Measurements from ENCODE around the gene FRAS1.
"Not testable (repeated sequence)": the region's sequence is repeated elsewhere in the genome, so short reads cannot be mapped to it uniquely, and the experiment has no call there.

The FRAS1 gene

DNA sequence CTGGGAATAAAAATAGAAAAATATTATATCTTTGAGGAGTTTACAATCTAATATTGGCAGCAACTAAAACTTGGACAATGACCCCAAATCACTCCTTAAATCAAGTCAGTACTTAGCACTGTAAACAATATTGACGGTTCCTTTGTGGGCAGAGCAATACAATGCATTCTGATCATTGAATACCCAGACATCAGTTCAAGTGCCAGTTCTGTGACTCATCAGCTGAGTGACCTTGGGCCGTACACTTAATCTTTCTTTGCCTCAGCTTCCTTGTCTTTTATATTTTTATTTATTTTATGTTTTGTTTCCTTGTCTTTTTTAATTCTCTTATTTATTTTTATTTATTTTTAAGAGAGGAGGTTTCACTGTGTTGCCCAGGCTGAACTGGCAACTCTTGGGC is 382.2 kb downstream of the FRAS1 start:
- H3K4me3 ChIP-seq (ENCODE audit: low read length) = no peak overlapping the region
- H3K4me1 ChIP-seq (ENCODE audit: insufficient read depth, low read length) = peaks cover 3% of the 10 kb centered on the region
- no peaks in the 10 kb centered on the region for H3K27me3 ChIP-seq (ENCODE audit: insufficient read depth, low read length)
- H3K36me3 ChIP-seq (ENCODE audit: insufficient read depth, low read length) = no peaks in the 10 kb centered on the region
- no peak overlapping the region for H2AFZ ChIP-seq (ENCODE audit: low read depth, low read length)
- no peaks in the 10 kb centered on the region for H3K9me3 ChIP-seq (ENCODE audit: low read length)

DNA sequence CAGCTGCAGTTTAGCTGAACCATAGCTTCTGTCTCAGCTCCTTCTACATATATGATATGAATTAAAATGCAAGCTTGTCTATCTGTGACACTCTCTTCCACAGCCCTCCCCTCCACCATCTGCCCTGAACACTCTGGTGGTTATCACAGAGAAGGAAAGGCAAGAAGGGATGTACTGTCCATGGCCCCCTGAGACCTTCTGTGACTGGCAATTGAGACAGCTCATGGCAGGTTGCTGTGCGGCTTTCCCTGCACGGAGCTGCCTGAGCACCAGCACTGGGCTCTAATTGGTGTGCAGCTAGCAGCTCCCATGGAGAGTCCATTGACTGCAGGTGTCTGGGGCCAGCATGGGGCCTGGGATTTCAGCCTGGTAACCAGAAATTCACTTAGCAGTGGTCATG is 384.6 kb downstream of the FRAS1 start:
- Histone ChIP-seq H3K4me3 (ENCODE audit: low read length) (no peak overlapping the region), H3K36me3 (ENCODE audit: insufficient read depth, low read length) (no peaks in the 10 kb centered on the region), H3K9me3 (ENCODE audit: low read length) (no peaks in the 10 kb centered on the region), H3K27me3 (ENCODE audit: insufficient read depth, low read length) (no peaks in the 10 kb centered on the region), H3K4me1 (ENCODE audit: insufficient read depth, low read length) (peaks cover 5% of the 10 kb centered on the region), H2AFZ (ENCODE audit: low read depth, low read length) (no peak overlapping the region)

DNA sequence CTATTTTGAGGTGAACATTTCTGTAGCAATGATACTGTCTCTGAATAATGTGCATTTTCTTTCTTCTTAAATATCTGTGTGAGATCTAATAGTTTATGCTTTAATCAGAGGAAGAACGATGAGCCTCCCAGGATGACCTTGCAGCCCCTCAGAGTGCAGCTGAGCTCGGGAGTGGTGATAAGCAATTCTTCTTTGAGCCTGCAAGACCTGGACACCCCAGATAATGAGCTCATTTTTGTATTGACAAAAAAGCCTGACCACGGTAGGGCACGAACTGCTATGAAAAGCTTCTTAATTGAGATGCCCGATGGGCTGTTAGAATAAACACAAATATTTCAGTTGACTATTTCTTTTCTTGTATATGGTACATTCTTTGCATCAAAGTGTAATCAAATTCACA is 389.5 kb downstream of the FRAS1 start:
- H3K27me3 ChIP-seq (ENCODE audit: insufficient read depth, low read length) = no peaks in the 10 kb centered on the region
- no peak overlapping the region for H3K4me3 ChIP-seq (ENCODE audit: low read length)
- no peak overlapping the region for H2AFZ ChIP-seq (ENCODE audit: low read depth, low read length)
- H3K9me3 ChIP-seq (ENCODE audit: low read length) = no peaks in the 10 kb centered on the region
- peaks cover 6% of the 10 kb centered on the region for H3K4me1 ChIP-seq (ENCODE audit: insufficient read depth, low read length)
- no peaks in the 10 kb centered on the region for H3K36me3 ChIP-seq (ENCODE audit: insufficient read depth, low read length)

- Histone ChIP-seq H3K4me3 (ENCODE audit: low read length) (no peak overlapping the region), H3K4me1 (ENCODE audit: insufficient read depth, low read length) (peaks cover 8% of the 10 kb centered on the region), H3K9me3 (ENCODE audit: low read length) (no peaks in the 10 kb centered on the region), H3K36me3 (ENCODE audit: insufficient read depth, low read length) (no peaks in the 10 kb centered on the region), H3K27me3 (ENCODE audit: insufficient read depth, low read length) (no peaks in the 10 kb centered on the region), H2AFZ (ENCODE audit: low read depth, low read length) (no peak overlapping the region)
Measured at GRCh38 chr4:78451407-78451806, 394.3 kb downstream of the FRAS1 start.

DNA sequence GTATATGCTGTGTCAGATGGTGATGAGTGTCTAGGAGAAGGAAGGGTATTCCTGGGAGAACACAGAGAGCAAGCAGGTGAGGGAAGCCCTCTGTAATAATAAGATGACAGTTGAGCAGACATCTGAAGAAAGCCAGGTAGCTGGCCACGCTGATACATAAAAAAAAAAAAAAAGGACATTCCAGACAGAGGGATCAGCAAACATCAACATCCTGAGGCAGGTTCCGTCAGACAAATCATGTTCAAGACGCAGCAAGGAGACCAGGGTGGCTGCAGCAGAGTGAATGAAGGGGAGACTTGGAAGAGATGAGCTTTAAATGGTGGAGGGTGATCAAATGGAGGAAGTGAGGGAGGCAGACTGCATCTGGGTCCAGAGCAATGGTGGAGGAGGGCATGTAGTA is 396.9 kb downstream of the FRAS1 start:
- no peaks in the 10 kb centered on the region for H3K27me3 ChIP-seq (ENCODE audit: insufficient read depth, low read length)
- H3K36me3 ChIP-seq (ENCODE audit: insufficient read depth, low read length) = no peaks in the 10 kb centered on the region
- H3K4me3 ChIP-seq (ENCODE audit: low read length) = no peak overlapping the region
- H2AFZ ChIP-seq (ENCODE audit: low read depth, low read length) = no peak overlapping the region
- no peaks in the 10 kb centered on the region for H3K9me3 ChIP-seq (ENCODE audit: low read length)
- peaks cover 5% of the 10 kb centered on the region for H3K4me1 ChIP-seq (ENCODE audit: insufficient read depth, low read length)

DNA sequence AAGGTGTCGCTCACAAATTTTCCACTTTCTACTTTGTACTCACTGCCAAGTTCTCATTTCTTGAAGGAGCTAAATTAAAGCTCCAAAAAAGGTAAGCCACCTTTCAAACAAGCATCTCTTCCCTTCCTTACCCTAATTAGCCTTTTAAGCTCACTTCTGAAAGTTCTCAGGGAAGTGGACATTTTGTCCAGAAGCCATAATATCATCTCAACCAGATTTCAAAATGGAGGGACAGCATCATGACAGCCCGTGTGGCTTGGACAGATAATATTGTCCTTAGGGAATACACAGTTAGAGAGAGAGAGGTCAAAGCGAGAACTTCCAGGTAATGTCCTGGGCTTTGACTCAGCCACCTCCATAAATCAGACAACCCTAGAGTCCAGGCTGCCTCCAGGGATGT is 400.6 kb downstream of the FRAS1 start:
- Histone ChIP-seq H2AFZ (ENCODE audit: low read depth, low read length) (no peak overlapping the region), H3K4me3 (ENCODE audit: low read length) (no peak overlapping the region), H3K9me3 (ENCODE audit: low read length) (no peaks in the 10 kb centered on the region), H3K36me3 (ENCODE audit: insufficient read depth, low read length) (no peaks in the 10 kb centered on the region), H3K4me1 (ENCODE audit: insufficient read depth, low read length) (peaks cover 5% of the 10 kb centered on the region), H3K27me3 (ENCODE audit: insufficient read depth, low read length) (no peaks in the 10 kb centered on the region)

DNA sequence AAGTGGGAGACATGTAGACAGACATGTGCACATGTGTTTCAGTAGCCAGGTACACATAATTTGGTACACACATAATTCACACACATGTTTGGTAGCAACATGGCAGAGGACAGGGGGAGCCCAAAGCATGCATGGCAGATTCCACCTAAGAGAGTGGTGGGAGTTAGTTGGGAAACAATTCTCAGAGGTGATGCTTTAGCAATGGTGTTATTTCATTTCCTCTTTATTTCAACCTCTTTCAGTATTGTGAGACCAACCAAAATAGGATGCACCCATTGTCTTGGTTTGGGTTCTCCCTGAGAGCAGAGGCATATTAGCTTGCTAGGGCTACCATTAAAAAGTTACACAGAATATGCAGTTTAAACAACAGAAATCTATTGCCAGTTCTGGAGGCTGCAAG is 402.2 kb downstream of the FRAS1 start:
- Histone ChIP-seq H2AFZ (ENCODE audit: low read depth, low read length) (no peak overlapping the region), H3K4me1 (ENCODE audit: insufficient read depth, low read length) (peaks cover 5% of the 10 kb centered on the region), H3K36me3 (ENCODE audit: insufficient read depth, low read length) (no peaks in the 10 kb centered on the region), H3K27me3 (ENCODE audit: insufficient read depth, low read length) (no peaks in the 10 kb centered on the region), H3K4me3 (ENCODE audit: low read length) (no peak overlapping the region), H3K9me3 (ENCODE audit: low read length) (no peaks in the 10 kb centered on the region)

DNA sequence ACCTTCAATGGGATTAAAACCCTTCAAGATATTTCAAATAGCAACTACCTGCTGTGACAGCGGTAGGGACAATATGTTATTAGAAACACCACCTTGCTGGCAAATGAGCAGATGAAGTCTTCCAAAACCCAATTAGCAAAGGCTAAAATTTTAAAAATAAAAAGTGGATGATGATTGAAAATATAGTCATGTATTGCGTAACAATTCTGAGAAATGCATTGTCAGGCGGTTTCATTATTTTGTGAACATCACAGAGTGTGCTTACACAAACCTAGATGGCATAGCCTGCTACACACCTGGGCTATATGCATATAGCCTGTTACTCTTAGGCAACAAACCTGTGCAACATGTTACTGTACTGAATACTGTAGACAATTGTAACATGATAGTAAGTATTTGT is 403.2 kb downstream of the FRAS1 start:
- no peak overlapping the region for H3K4me3 ChIP-seq (ENCODE audit: low read length)
- H3K36me3 ChIP-seq (ENCODE audit: insufficient read depth, low read length) = peaks cover 3% of the 10 kb centered on the region
- no peaks in the 10 kb centered on the region for H3K27me3 ChIP-seq (ENCODE audit: insufficient read depth, low read length)
- H2AFZ ChIP-seq (ENCODE audit: low read depth, low read length) = no peak overlapping the region
- H3K9me3 ChIP-seq (ENCODE audit: low read length) = no peaks in the 10 kb centered on the region
- peaks cover 2% of the 10 kb centered on the region for H3K4me1 ChIP-seq (ENCODE audit: insufficient read depth, low read length)

GRCh38 chr4:78464265-78464664 is 407.1 kb downstream of the FRAS1 start:
- Histone ChIP-seq H2AFZ (ENCODE audit: low read depth, low read length) (no peak overlapping the region), H3K4me1 (ENCODE audit: insufficient read depth, low read length) (peaks cover 4% of the 10 kb centered on the region), H3K27me3 (ENCODE audit: insufficient read depth, low read length) (no peaks in the 10 kb centered on the region), H3K36me3 (ENCODE audit: insufficient read depth, low read length) (peaks cover 3% of the 10 kb centered on the region), H3K9me3 (ENCODE audit: low read length) (no peaks in the 10 kb centered on the region), H3K4me3 (ENCODE audit: low read length) (no peak overlapping the region)

DNA sequence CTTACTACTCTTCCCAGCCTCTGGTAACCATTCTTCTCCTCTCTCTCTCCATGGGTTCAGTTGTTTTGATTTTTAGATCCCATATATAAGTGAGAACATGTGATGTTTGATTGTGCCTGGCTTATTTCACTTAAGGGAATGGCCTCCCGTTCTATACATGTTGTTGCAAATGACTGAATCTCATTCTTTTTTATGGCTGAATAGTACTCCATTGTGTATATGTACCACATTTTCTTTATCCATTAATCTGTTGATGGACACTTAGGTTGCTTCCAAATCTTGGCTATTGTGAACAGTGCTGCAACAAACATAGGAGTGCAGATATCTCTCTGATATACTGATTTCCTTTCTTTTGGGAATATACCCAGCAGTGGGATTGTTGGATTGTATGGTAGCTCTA is 410.1 kb downstream of the FRAS1 start:
- not testable (repeated sequence) for H3K36me3 ChIP-seq (ENCODE audit: insufficient read depth, low read length); H3K4me3 ChIP-seq (ENCODE audit: low read length); H3K4me1 ChIP-seq (ENCODE audit: insufficient read depth, low read length); H2AFZ ChIP-seq (ENCODE audit: low read depth, low read length); H3K9me3 ChIP-seq (ENCODE audit: low read length); H3K27me3 ChIP-seq (ENCODE audit: insufficient read depth, low read length)

DNA sequence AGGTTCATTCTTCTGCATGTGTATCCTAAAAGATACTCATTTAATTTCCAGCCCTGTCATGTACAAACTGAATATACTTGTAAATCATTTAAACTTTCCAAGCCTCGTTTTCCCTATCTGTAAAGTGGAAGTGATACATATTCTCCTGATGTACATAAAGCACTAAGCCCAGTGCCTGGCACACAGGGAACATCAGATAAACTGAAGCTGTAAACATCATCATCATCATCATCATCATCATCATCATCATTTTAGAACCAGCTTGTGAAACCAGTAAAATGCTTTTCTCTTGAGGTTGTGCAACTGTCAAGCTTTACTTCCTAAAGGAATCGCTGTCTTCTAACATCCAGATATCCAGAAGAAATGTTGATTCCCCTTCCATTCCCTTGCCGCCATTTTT is 411.1 kb downstream of the FRAS1 start:
- H3K36me3 ChIP-seq (ENCODE audit: insufficient read depth, low read length) = peaks cover 4% of the 10 kb centered on the region

DNA sequence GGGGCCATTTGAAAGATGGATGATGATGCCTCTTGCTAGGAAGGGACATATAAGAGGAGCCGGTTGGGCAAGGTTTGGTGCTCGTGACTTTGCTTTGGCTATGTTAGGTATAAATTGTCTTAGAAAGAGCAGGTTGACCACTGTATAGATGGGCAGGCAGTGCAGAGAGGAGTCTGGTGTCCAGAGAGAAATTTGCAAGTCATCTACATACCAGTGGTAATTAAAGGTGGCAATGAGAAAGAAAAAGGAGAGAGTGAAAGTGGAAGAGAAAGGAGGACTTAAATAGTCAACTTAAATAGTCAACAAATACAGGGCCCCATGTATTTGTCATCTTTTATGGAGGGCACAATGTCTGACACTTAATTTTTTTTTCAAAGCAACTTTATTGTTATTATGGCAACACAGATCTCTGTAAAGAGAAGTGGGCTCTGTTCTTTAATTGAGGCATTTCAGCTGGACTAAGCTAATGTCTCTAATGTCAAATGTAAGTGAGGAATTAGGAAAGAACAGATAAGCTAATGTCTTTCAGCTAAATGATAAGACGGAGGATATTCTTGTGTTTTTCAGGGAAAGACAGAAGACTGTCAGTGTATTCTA is 419.1 kb downstream of the FRAS1 start:
- no peak overlapping the region for H3K4me3 ChIP-seq (ENCODE audit: low read length)
- H3K9me3 ChIP-seq (ENCODE audit: low read length) = no peaks in the 10 kb centered on the region
- H2AFZ ChIP-seq (ENCODE audit: low read depth, low read length) = no peak overlapping the region
- H3K4me1 ChIP-seq (ENCODE audit: insufficient read depth, low read length) = no peaks in the 10 kb centered on the region
- H3K36me3 ChIP-seq (ENCODE audit: insufficient read depth, low read length) = peaks cover 7% of the 10 kb centered on the region
- no peaks in the 10 kb centered on the region for H3K27me3 ChIP-seq (ENCODE audit: insufficient read depth, low read length)

More for the DNA sequence above, 411.1 kb downstream of the FRAS1 start:
- peaks cover 4% of the 10 kb centered on the region for H3K4me1 ChIP-seq (ENCODE audit: insufficient read depth, low read length)
- H3K4me3 ChIP-seq (ENCODE audit: low read length) = no peak overlapping the region
- H3K27me3 ChIP-seq (ENCODE audit: insufficient read depth, low read length) = no peaks in the 10 kb centered on the region
- H3K9me3 ChIP-seq (ENCODE audit: low read length) = no peaks in the 10 kb centered on the region
- H2AFZ ChIP-seq (ENCODE audit: low read depth, low read length) = no peak overlapping the region

DNA sequence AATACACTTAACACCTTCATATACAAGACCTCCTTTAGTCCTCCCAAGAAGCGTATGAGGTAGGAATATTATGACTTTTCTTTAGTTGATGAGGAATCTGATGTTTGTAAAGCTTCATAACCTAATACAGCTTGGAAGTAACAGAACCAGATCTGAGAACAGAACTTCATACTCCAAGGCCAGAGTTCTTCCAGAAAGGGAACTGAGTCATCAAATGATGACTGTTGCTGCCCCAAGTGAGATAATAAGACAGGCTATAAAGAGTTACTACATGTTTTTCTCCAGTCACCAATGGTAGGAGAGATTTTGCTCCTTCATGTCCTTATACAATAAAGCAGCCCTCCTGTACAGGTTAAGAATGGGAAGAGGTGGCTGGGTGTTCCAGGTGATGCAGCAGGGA is 420.2 kb downstream of the FRAS1 start:
- Histone ChIP-seq H3K9me3 (ENCODE audit: low read length) (no peaks in the 10 kb centered on the region), H3K4me3 (ENCODE audit: low read length) (no peak overlapping the region), H3K4me1 (ENCODE audit: insufficient read depth, low read length) (no peaks in the 10 kb centered on the region), H3K27me3 (ENCODE audit: insufficient read depth, low read length) (no peaks in the 10 kb centered on the region), H2AFZ (ENCODE audit: low read depth, low read length) (no peak overlapping the region), H3K36me3 (ENCODE audit: insufficient read depth, low read length) (peaks cover 7% of the 10 kb centered on the region)

DNA sequence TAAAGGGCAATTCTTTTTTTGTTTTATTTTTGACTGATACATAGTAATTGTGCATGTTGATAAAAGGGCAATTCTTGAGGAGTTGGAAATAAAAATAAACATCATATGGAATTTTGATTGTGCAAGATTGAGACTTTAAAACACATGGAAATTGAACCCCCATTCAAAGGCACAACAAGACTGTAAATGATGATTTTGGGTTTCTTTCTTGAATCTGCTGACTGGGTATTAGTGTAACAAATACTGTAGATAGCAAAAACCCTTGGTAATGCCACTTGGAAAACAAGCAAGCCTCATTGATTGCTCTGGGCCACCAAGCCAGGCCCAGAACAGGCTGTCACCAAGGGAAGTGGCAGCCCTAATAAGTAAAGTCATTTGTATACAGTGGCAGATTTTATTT is 421.4 kb downstream of the FRAS1 start:
- Histone ChIP-seq H3K4me1 (ENCODE audit: insufficient read depth, low read length) (no peaks in the 10 kb centered on the region), H3K36me3 (ENCODE audit: insufficient read depth, low read length) (peaks cover 7% of the 10 kb centered on the region), H2AFZ (ENCODE audit: low read depth, low read length) (no peak overlapping the region), H3K4me3 (ENCODE audit: low read length) (no peak overlapping the region), H3K27me3 (ENCODE audit: insufficient read depth, low read length) (no peaks in the 10 kb centered on the region), H3K9me3 (ENCODE audit: low read length) (no peaks in the 10 kb centered on the region)

Data from neuron (in vitro differentiated cells).